HUES48 (cell line): ENCODE measurements around the gene GDPD1.

Experiments
- H3K27ac ChIP-seq: one replicate; pipeline ENCODE4 v1.7.0; 2013; ENCODE audit warnings: low read depth, low read length, inconsistent platforms
- H3K27me3 ChIP-seq: 2 replicates; pipeline ENCODE4 v1.6.1; 2013; ENCODE audit warnings: mild to moderate bottlenecking, low read length; ENCODE audit not compliant: control insufficient read depth, insufficient read depth
- H3K36me3 ChIP-seq: 2 replicates; pipeline ENCODE4 v1.6.1; 2013; ENCODE audit warnings: low read length; ENCODE audit not compliant: control insufficient read depth, insufficient read depth
- H3K4me1 ChIP-seq: 2 replicates; pipeline ENCODE4 v1.6.1; 2013; ENCODE audit warnings: mild to moderate bottlenecking, low read length; ENCODE audit not compliant: control insufficient read depth, insufficient read depth
- H3K4me3 ChIP-seq: 2 replicates; pipeline ENCODE4 v1.5.1; 2013; ENCODE audit warnings: mild to moderate bottlenecking, low read depth, low read length
- H3K9ac ChIP-seq: 2 replicates; pipeline ENCODE4 v1.6.1; 2013; ENCODE audit warnings: mild to moderate bottlenecking, low read depth, low read length, moderate library complexity
- H3K9me3 ChIP-seq: 2 replicates; pipeline ENCODE4 v1.6.1; 2013; ENCODE audit warnings: low read length; ENCODE audit not compliant: control insufficient read depth, insufficient read depth

GDPD1 gene

GRCh38 chr17:59315866-59316265 lies 95.6 kb downstream of the GDPD1 start:
- H3K4me1 ChIP-seq, result no peaks in the 10 kb centered on the region
- no peaks in the 10 kb centered on the region for H3K9me3 ChIP-seq
- no peak overlapping the region for H3K9ac ChIP-seq
- no peaks in the 10 kb centered on the region for H3K36me3 ChIP-seq
- H3K4me3 ChIP-seq, result no peak overlapping the region
- no peaks in the 10 kb centered on the region for H3K27me3 ChIP-seq
- H3K27ac ChIP-seq, result no peak overlapping the region
